ENCODE data around the gene CERS1.

CERS1 gene

GRCh38 chr19:18856385-18857126, 39.4 kb downstream of the CERS1 start:
- DNase-seq (ENCODE audit: low spot score) = peak; percentile 33

GRCh38 chr19:18855647-18856384, 40.1 kb downstream of the CERS1 start:
- no peak for DNase-seq (ENCODE audit: low spot score)

- DNase-seq (ENCODE audit: low spot score) = no peak
These were observed 41.0 kb downstream of the CERS1 start for GRCh38 chr19:18854982-18855381.

GRCh38 chr19:18853755-18854427, 42.1 kb downstream of the CERS1 start:
- no peak for DNase-seq (ENCODE audit: low spot score)

- no peak for DNase-seq (ENCODE audit: low spot score)
These were observed 43.3 kb downstream of the CERS1 start for GRCh38 chr19:18852648-18853047.

- DNase-seq (ENCODE audit: low spot score) = no peak
These were observed 44.2 kb downstream of the CERS1 start for GRCh38 chr19:18851673-18852325.

GRCh38 chr19:18850471-18851375, 45.2 kb downstream of the CERS1 start:
- no peak for DNase-seq (ENCODE audit: low spot score)

GRCh38 chr19:18849838-18850400, 46.0 kb downstream of the CERS1 start:
- DNase-seq (ENCODE audit: low spot score) = no peak

GRCh38 chr19:18848878-18849661, 46.9 kb downstream of the CERS1 start:
- DNase-seq (ENCODE audit: low spot score) = no peak

- no peak for DNase-seq (ENCODE audit: low spot score)
These were observed 48.2 kb downstream of the CERS1 start for GRCh38 chr19:18847549-18848463.

- DNase-seq (ENCODE audit: low spot score) = peak; percentile 71
These were observed 49.0 kb downstream of the CERS1 start for GRCh38 chr19:18846862-18847548.

- DNase-seq (ENCODE audit: low spot score) = no peak
These were observed 50.0 kb downstream of the CERS1 start for GRCh38 chr19:18845961-18846360.

GRCh38 chr19:18844806-18845329, 51.1 kb downstream of the CERS1 start:
- no peak for DNase-seq (ENCODE audit: low spot score)

GRCh38 chr19:18843960-18844359, 52.0 kb downstream of the CERS1 start:
- DNase-seq (ENCODE audit: low spot score) = no peak

GRCh38 chr19:18842166-18842565, 53.8 kb downstream of the CERS1 start:
- no peak for DNase-seq (ENCODE audit: low spot score)

- no peak for DNase-seq (ENCODE audit: low spot score)
These were observed 54.6 kb downstream of the CERS1 start for GRCh38 chr19:18841400-18841799.

- no peak for DNase-seq (ENCODE audit: low spot score)
These were observed 55.4 kb downstream of the CERS1 start for GRCh38 chr19:18840288-18841267.

All from kidney tubule cell (primary cell).